Measurements from ENCODE around the gene CERS6.
A peak's percentile ranks its signal among the peaks of the same experiment; 100 is the strongest.
"Not testable (repeated sequence)": the region's sequence is repeated elsewhere in the genome, so short reads cannot be mapped to it uniquely, and the experiment has no call there.

CERS6 gene

GRCh38 chr2:168742258-168742932 lies 286.3 kb downstream of the CERS6 start:
- DNase-seq: no peak

GRCh38 chr2:168744844-168745243 lies 288.8 kb downstream of the CERS6 start:
- no peak for DNase-seq

GRCh38 chr2:168748461-168748860 lies 292.4 kb downstream of the CERS6 start:
- DNase-seq: no peak

DNA sequence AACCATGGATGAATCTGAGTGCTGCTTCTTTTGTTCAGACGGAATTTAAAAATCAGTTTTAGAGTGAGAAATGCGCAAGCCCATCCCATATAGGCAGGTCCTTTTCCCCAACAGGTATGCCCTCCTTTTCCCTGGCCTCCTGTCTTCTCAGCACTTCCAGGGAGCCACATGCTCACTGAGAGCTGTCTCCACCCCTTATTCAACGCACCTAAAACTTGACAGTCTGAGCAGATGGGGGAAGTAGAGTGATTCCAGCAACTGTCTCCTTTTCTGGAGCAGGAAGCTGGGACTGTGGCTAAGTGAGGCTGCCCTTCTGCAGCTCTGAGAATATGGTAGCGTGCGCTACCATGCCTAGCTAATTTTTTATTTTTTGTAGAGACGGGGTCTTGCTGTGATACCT lies 293.2 kb downstream of the CERS6 start:
- no peak for DNase-seq

- DNase-seq: peak; percentile 23
These were observed 295.1 kb downstream of the CERS6 start for GRCh38 chr2:168751104-168751740.

GRCh38 chr2:168752361-168752760 lies 296.3 kb downstream of the CERS6 start:
- no peak for DNase-seq

DNA sequence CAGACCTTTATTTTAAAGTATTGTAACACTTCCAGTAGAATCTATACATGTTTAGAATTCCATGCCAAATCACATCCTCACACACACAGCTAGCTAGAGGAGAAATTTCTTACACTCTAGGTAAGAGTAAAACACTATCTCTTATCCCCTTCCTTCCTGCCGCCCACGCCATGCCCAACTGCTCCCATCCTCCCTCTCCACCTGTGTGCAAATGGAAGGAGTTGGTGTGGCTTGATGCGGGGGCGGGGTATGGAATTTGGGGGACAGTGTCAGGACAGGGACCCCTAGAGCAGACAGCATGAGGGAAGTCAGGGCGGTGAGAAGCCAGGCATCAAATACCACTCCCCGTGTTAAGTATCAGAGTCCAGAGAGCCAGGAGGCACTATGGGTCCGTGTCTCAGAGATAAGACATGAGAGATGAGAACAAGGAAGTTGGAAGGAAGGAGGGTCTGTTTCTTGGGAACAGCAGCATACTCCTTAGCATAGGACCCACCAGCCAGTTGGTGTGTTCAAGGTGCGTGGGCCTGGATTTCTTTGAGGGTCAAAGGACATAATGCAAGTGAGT lies 297.8 kb downstream of the CERS6 start:
- no peak for DNase-seq

GRCh38 chr2:168757223-168757622 lies 301.2 kb downstream of the CERS6 start:
- no peak for DNase-seq

DNA sequence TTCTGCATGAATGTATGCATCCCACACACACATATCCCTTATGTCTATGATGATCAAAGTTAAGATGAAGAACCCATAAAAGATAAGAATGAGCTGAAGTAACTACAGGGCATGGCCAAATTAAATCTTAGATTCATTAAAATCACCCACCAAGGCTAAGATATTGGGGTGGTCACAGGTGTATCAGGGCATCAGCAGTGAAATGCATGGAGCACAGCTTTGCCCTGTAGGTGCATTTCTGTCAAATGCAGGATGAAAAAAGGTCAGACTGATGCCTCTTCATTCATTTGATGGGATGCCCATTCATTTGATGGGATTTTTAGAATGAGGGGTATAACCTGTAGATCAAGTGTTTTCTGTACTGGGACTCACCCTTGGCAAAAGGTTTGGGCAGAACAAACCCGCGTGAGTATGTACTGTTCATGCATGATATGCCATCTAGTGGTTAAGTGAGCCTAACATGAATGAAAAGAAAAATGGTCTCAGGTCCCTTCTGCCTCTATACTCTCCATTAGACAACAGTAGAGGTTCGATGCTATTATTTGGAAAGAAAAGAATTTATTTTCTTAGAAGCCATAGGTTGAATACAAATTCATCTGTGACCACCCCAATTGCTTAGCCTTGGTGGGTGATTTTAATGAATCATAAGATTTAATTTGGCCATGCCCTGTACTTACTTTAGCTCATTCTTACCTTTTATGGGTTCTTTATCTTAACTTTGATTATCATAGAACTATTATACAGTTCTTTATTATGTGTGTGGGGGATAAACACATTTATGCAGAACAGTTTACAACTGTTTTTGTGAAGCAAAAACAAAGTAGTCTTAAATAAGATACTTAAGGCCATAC lies 303.1 kb downstream of the CERS6 start:
- peak; percentile 12 for DNase-seq

GRCh38 chr2:168765401-168765800 lies 309.3 kb downstream of the CERS6 start:
- DNase-seq: no peak

GRCh38 chr2:168766600-168766999 lies 310.5 kb downstream of the CERS6 start:
- no peak for DNase-seq

GRCh38 chr2:168767258-168767657 lies 311.2 kb downstream of the CERS6 start:
- no peak for DNase-seq

- DNase-seq: not testable (repeated sequence)
These were observed 312.3 kb downstream of the CERS6 start for GRCh38 chr2:168768357-168768756.

DNA sequence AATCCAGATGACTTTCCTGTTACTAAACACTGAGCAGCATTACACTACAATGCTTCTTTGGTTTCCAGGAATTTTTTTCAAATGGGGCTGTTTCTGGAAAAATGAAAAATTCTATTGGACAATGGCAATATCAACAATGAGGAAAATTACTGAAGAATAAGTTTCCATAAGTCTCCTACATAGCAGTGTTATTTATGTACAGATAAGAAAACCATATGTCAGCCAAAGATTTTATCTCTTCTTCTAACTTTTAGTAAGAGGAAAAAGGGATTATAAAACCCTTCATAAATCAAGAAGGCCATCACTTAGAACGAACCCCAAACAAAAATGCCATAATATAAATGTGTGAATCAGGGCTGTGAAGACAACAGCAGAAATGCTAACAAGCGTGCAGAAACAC lies 314.7 kb downstream of the CERS6 start:
- DNase-seq: no peak

DNA sequence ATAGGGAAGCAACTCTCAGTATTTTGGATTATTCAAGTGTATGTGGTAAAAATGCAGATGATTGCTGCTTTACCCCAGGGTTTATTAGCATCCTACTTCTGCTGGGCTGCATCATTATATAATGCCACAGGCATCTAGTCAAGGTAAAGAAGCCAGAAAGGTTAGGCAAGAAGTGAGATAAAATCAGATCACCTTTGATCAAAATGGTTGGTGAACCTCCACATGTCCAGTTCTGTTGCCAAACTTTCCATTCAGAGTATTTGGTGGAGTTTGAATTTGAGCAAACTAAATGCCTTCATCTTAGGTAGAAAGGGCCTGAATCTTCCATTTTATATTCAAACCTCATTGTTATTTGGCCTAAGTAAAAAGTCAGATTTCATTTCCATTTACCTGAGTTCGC lies 316.6 kb downstream of the CERS6 start:
- no peak for DNase-seq

DNA sequence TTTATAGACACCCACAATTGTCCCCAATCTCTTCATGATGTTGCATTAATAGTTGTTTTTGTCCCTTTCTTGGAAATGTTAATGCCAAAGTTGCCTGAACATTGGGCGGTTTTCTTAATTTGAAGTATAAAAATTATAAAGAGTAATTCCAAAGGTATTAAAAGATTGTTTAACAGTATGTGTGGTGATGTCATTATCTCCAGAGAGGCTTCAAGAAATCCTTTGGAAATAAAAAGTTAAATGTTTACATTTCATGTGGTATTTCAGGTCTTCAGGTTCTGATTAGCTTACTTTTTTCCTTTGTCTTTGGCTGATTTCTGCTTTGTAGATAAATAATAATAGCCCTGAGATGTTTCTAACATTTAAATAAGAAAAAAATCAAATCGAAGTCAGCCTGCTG lies 317.1 kb downstream of the CERS6 start:
- no peak for DNase-seq

GRCh38 chr2:168773719-168774521 lies 317.8 kb downstream of the CERS6 start:
- DNase-seq: peak; percentile 17

DNA sequence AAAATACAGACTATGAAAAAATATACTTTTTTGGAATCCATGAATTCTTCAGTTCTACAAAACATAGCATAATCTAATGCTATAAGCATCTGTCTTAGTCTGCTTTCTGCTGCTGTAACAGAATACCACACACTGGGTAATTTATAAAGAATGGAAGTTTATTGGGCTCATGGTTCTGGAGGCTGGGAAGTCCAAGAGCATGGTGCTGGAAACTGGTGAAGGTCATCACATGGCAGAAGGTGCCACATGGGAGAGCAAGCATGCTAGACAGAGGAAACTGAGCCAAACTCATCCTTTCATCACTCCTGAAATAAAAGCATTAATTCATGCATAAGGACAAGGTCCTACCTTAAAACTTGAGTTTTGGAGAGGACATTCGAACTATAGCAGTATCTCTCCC lies 319.8 kb downstream of the CERS6 start:
- DNase-seq: no peak

GRCh38 chr2:168780669-168781071 lies 324.6 kb downstream of the CERS6 start:
- no peak for DNase-seq

DNA sequence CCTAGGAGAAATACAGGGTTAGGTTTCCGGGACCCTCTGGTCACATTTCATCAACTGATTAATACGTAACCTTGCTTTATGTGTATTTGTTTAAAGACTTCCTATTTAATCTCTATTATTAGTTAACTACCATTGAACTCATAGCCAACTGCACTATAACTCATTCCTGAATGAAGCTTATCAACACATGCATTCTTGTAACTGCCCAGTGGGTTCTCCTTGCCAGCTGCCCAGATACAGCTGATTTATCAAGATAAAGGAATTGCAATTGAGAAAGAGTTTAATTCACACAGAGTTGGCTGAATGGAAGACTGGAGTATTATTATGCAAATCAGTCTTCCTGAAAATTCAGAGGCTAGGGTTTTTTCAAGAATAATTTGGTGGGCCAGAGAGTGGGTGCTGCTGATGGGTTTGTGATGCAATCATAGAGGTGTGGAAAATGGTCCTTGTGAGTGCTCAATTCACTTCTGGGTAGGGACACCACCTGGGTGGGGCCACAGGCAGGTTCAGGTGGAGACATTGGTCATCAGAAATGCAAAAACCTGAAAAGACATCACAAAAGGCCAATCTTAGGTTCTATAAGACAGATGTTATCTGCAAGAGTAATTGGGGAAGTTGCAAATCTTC lies 325.2 kb downstream of the CERS6 start:
- DNase-seq: no peak

- no peak for DNase-seq
These were observed 326.2 kb downstream of the CERS6 start for GRCh38 chr2:168782271-168782670.

DNA sequence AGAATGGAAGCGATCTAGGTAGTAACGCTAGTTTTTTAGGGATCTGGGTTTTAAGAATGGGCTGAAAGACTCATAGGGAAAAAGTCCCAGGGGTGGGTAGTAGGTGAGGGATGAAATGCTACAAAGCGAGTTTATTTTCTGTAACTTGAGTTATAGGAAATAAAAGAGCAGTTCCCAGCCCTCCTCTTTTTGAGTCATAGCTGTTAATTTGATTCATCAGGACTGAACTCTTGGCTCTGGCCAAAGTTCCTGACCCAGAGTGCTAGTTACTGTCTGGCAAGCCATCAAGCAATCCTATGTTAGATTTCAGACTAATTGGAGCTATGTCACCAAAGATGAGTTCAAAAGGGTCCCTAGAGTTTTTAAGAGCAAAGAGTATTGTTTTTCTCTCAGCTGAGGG lies 328.9 kb downstream of the CERS6 start:
- DNase-seq: no peak
